Activated naive CD4-positive, alpha-beta T cell treated with anti-CD3 and anti-CD28 coated beads for 36 hours (primary cell): ENCODE measurements around the gene RNF217. TPM values are rescaled to one million over a fixed set of nuclear protein-coding genes. Genes with fewer than 3 reads are reported as not detected.

Experiments used
- CTCF ChIA-PET: fragments of 350-600 bp; sonication (Branson Sonifier 250); formaldehyde crosslinking; loops from one replicate; lab custom pipeline; 2021; ENCODE audit warnings: antibody characterized with exemption; lab: Charles Lee
- DNase-seq: peaks from one replicate; pipeline ENCODE4 v3.0.0-alpha.2; 2020
- H3K27ac Mint-ChIP-seq: one replicate; pipeline ENCODE4 v1.8.0; 2021; ENCODE audit warnings: mild to moderate bottlenecking, mixed read lengths
- H3K27me3 Mint-ChIP-seq: one replicate; pipeline ENCODE4 v1.8.0; 2021; ENCODE audit warnings: low read depth, mixed read lengths
- H3K36me3 Mint-ChIP-seq: one replicate; pipeline ENCODE4 v1.8.0; 2021; ENCODE audit warnings: low read depth, mixed read lengths
- H3K4me1 Mint-ChIP-seq: one replicate; pipeline ENCODE4 v1.8.0; 2021; ENCODE audit warnings: low read depth, mixed read lengths
- H3K4me3 Mint-ChIP-seq: one replicate; pipeline ENCODE4 v1.8.0; 2021; ENCODE audit warnings: mild to moderate bottlenecking, moderate library complexity, mixed read lengths
- H3K9me3 Mint-ChIP-seq: one replicate; pipeline ENCODE4 v1.8.0; 2021; ENCODE audit warnings: mixed read lengths
- intact Hi-C: fragments of 100-400 bp; cut with micrococcal nuclease; formaldehyde crosslinking; loops from one replicate; pipeline ENCODE4 v1.15.1; 2023
- total RNA-seq, 2 experiments: library from RNA; stranded (reverse); gene quantifications; one replicate each; pipeline ENCODE4 v1.2.3, GENCODE V29; 2021

Gene RNF217
- total RNA-seq, 2 experiments from 2014 or later, result 1.8 to 2.4 TPM

DNA sequence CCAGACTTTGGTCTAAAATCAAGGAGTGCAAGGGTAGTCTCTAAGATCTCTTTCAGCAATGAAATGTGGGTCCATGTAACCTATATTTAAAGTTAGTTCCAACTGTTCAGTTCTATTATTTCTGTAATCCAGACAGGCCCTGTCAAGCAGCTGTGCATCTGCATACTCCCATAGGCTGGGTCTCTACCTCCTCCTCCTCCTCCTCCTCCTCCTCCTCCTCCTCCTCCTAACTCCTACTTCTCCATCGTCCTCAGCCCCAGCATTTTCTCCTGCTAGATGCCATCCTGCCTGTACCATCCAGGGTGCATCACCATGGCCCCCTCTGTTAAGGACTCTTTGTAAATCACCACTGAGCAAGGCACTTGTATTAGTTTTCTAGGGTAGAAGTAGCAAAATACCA is 138.9 kb downstream of the RNF217 start:
- intact Hi-C loops, result no loop called here
- H3K9me3 Mint-ChIP-seq, result no peaks in the 10 kb centered on the region
- CTCF ChIA-PET, result interaction anchor here (0.8 kb wide), 1 partner anchor 10 kb away, joined by 4 read pairs; no protein-coding TSS in a partner anchor
- no peak for DNase-seq
- peaks cover 6% of the 10 kb centered on the region for H3K27me3 Mint-ChIP-seq
- H3K36me3 Mint-ChIP-seq, result no peaks in the 10 kb centered on the region
- H3K4me1 Mint-ChIP-seq, result peaks cover 10% of the 10 kb centered on the region
- H3K27ac Mint-ChIP-seq, result no peak overlapping the region
- no peak overlapping the region for H3K4me3 Mint-ChIP-seq

- H3K36me3 Mint-ChIP-seq, result no peaks in the 10 kb centered on the region
- peaks cover 5% of the 10 kb centered on the region for H3K27me3 Mint-ChIP-seq
- intact Hi-C loops, result no loop called here
- H3K9me3 Mint-ChIP-seq, result no peaks in the 10 kb centered on the region
- H3K27ac Mint-ChIP-seq, result no peak overlapping the region
- H3K4me3 Mint-ChIP-seq, result no peak overlapping the region
- CTCF ChIA-PET, result no interaction called here
- no peak for DNase-seq
- peaks cover 10% of the 10 kb centered on the region for H3K4me1 Mint-ChIP-seq
Observed at GRCh38 chr6:125101631-125102030, 139.4 kb downstream of the RNF217 start.

DNA sequence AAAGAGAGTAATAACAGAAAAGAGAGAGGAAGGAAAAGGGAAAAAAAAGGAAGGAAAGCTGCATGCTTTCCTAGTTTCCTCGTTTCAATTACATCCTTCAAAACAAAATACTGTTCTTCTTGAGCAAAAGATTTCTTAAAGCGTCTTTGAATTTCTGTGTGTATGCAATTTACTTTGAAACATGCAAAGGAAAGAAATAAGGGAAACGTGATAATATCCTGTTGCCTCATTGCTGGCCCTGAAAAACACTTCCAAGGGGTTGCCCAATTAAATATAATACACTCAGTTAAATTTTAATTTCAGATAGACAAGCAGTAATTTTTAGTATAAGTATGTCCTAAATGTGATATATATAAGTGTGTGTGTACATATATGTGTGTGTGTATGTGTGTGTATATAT is 140.2 kb downstream of the RNF217 start:
- intact Hi-C loops, result no loop called here
- no peak overlapping the region for H3K27ac Mint-ChIP-seq
- no peak for DNase-seq
- H3K27me3 Mint-ChIP-seq, result peaks cover 2% of the 10 kb centered on the region
- H3K36me3 Mint-ChIP-seq, result no peaks in the 10 kb centered on the region
- CTCF ChIA-PET, result no interaction called here
- H3K9me3 Mint-ChIP-seq, result no peaks in the 10 kb centered on the region
- no peak overlapping the region for H3K4me3 Mint-ChIP-seq
- peaks cover 10% of the 10 kb centered on the region for H3K4me1 Mint-ChIP-seq

DNA sequence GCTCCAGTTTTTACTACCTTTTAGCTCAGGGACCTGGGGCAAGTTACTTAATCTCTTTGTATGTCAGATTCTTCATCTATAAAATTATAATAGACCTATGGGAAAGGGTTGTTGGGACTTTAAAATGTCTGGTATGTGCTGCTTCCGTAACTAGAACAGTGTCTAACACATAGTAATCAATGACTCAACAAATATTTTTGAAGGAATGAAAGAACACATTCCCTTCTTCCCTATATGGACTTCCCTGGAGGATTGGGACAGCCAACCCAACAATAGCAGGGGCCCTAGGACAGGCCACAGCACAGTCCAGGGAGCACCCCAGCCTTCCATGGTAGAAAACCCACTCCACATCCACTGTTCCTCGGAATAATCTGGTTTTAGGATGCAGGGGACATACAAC is 140.7 kb downstream of the RNF217 start:
- no peaks in the 10 kb centered on the region for H3K36me3 Mint-ChIP-seq
- no peaks in the 10 kb centered on the region for H3K9me3 Mint-ChIP-seq
- H3K27me3 Mint-ChIP-seq, result peaks cover 2% of the 10 kb centered on the region
- CTCF ChIA-PET, result no interaction called here
- no peak overlapping the region for H3K4me3 Mint-ChIP-seq
- intact Hi-C loops, result no loop called here
- no peak for DNase-seq
- H3K27ac Mint-ChIP-seq, result no peak overlapping the region
- peaks cover 10% of the 10 kb centered on the region for H3K4me1 Mint-ChIP-seq

- no peak overlapping the region for H3K4me3 Mint-ChIP-seq
- CTCF ChIA-PET, result no interaction called here
Observed at GRCh38 chr6:125104425-125104824, 142.2 kb downstream of the RNF217 start.

GRCh38 chr6:125107048-125107447 is 144.8 kb downstream of the RNF217 start:
- H3K4me3 Mint-ChIP-seq, result no peak overlapping the region
- intact Hi-C loops, result no loop called here

More at GRCh38 chr6:125104425-125104824, 142.2 kb downstream of the RNF217 start:
- Mint-ChIP-seq H3K27me3 (no peaks in the 10 kb centered on the region), H3K27ac (no peak overlapping the region), H3K9me3 (peaks cover 5% of the 10 kb centered on the region), H3K4me1 (peaks cover 8% of the 10 kb centered on the region), H3K36me3 (no peaks in the 10 kb centered on the region)
- no peak for DNase-seq
- intact Hi-C loops, result no loop called here

GRCh38 chr6:125107896-125108295 is 145.7 kb downstream of the RNF217 start:
- H3K9me3 Mint-ChIP-seq, result peaks cover 30% of the 10 kb centered on the region
- no peaks in the 10 kb centered on the region for H3K27me3 Mint-ChIP-seq
- H3K36me3 Mint-ChIP-seq, result peaks cover 12% of the 10 kb centered on the region
- no peak overlapping the region for H3K4me3 Mint-ChIP-seq
- DNase-seq, result no peak
- CTCF ChIA-PET, result no interaction called here
- intact Hi-C loops, result no loop called here
- H3K27ac Mint-ChIP-seq, result no peak overlapping the region
- no peaks in the 10 kb centered on the region for H3K4me1 Mint-ChIP-seq

More at GRCh38 chr6:125107048-125107447, 144.8 kb downstream of the RNF217 start:
- no peak for DNase-seq
- Mint-ChIP-seq H3K27me3 (no peaks in the 10 kb centered on the region), H3K36me3 (peaks cover 10% of the 10 kb centered on the region), H3K9me3 (peaks cover 25% of the 10 kb centered on the region), H3K27ac (no peak overlapping the region), H3K4me1 (no peaks in the 10 kb centered on the region)
- CTCF ChIA-PET, result no interaction called here

DNA sequence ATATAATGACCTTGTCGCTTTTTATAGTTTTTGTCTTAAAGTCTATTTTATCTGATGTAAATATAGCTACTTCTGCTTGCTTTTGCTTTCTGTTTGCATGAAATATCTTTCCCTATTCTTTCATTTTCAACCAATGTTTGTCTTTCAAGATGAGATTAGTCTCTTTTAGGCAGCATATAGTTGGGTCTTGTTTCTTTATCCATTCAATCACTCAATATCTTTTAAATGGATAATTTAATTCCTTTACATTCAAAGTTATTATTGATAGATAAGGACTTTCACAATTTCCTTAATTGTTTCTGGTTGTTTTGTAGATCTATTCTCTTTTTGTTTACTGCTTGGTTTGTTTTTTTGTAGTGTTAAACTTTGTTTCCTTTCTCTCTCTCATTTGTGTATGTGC is 147.8 kb downstream of the RNF217 start:
- CTCF ChIA-PET, result no interaction called here
- DNase-seq, result no peak
- H3K9me3 Mint-ChIP-seq, result peaks cover 30% of the 10 kb centered on the region
- no peaks in the 10 kb centered on the region for H3K4me1 Mint-ChIP-seq
- H3K4me3 Mint-ChIP-seq, result no peak overlapping the region
- no peaks in the 10 kb centered on the region for H3K27me3 Mint-ChIP-seq
- H3K27ac Mint-ChIP-seq, result no peak overlapping the region
- intact Hi-C loops, result loop anchor here (5.0 kb wide), 1 partner anchor 148 kb away; the partner anchor contains the start of gene RNF217
- peaks cover 12% of the 10 kb centered on the region for H3K36me3 Mint-ChIP-seq

DNA sequence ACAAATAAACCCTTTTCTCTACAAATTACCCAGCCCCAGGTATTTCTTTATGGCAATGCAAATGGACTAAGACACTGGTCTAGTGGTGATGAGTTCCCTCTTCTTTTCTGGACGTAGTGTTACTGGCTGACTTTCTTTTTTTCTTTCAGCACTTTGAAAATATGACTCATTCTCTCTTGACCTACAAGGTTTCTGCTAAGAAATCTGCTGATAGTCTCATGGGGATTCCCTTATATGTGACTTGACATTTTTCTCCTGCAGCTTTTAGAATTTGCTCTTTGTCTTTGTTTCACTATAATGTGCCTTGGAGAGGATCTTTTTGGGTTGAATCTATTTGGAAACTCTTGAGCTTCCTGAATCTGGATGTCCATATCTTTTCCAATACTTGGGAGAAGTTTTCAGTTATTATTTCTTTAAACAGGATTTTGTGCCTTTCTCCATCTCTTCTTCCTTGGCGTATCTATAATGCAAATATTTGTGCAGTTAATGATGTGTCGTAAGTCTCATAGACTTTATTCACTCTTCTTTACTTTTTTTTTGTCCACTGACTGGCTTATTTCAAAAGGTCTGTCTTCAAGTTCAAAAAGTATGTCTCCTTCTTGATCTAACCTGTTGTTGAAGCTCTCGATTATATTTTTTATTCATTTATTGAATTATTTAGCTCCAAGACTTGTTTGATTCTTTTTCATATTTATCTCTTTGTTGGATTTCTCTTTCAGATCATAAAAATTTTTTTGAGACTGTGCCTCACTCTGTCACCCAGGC is 149.2 kb downstream of the RNF217 start:
- no peak for DNase-seq
- no peak overlapping the region for H3K4me3 Mint-ChIP-seq
- H3K27ac Mint-ChIP-seq, result no peak overlapping the region
- H3K36me3 Mint-ChIP-seq, result peaks cover 12% of the 10 kb centered on the region
- no peaks in the 10 kb centered on the region for H3K4me1 Mint-ChIP-seq
- intact Hi-C loops, result loop anchor here (5.0 kb wide), 1 partner anchor 149 kb away; the partner anchor contains the start of gene RNF217
- no peaks in the 10 kb centered on the region for H3K27me3 Mint-ChIP-seq
- CTCF ChIA-PET, result interaction anchor here (0.6 to 4.2 kb wide), 3 partner anchors 11 to 245 kb away, joined by 4 to 82 read pairs (median 4); no protein-coding TSS in a partner anchor
- peaks cover 30% of the 10 kb centered on the region for H3K9me3 Mint-ChIP-seq

DNA sequence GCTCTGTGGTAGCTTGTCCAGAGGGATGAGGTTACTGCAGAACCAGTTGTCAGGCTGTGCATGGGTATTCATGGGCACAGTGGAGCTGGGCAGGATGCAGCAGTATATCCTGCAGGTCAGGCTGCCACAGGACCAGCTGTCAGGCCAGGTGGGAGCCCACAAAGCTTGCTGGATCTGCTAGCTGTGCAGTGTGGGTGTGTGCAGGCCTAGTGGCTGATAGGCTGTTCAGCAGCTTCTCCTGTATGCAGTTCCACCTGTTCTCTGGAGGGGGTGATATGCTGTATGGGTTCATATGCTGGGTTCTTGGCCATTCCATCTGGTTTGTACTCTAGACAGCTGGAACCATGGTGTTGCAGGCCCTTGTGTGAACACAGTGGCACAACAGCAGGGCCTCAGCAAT is 150.7 kb downstream of the RNF217 start:
- H3K27me3 Mint-ChIP-seq, result no peaks in the 10 kb centered on the region
- H3K36me3 Mint-ChIP-seq, result peaks cover 12% of the 10 kb centered on the region
- H3K4me1 Mint-ChIP-seq, result no peaks in the 10 kb centered on the region
- peaks cover 30% of the 10 kb centered on the region for H3K9me3 Mint-ChIP-seq
- CTCF ChIA-PET, result interaction anchor here (0.9 to 4.2 kb wide), 8 partner anchors 12 to 256 kb away, joined by 3 to 82 read pairs (median 4); no protein-coding TSS in a partner anchor
- H3K4me3 Mint-ChIP-seq, result no peak overlapping the region
- no peak overlapping the region for H3K27ac Mint-ChIP-seq
- no peak for DNase-seq
- intact Hi-C loops, result loop anchor here (5.0 kb wide), 1 partner anchor 151 kb away; the partner anchor contains the start of gene RNF217

- Mint-ChIP-seq H3K27me3 (no peaks in the 10 kb centered on the region), H3K9me3 (peaks cover 25% of the 10 kb centered on the region), H3K36me3 (peaks cover 12% of the 10 kb centered on the region), H3K4me3 (no peak overlapping the region), H3K4me1 (no peaks in the 10 kb centered on the region), H3K27ac (no peak overlapping the region)
- peak; percentile 76 for DNase-seq
- intact Hi-C loops, result loop anchor here (1.0 to 5.0 kb wide), 3 partner anchors 152 to 1312 kb away; partner anchors contain the start of gene RNF217
- CTCF ChIA-PET, result interaction anchor here (0.6 to 4.2 kb wide), 22 partner anchors 9 to 563 kb away, joined by 3 to 82 read pairs (median 3); partner anchors contain the start of gene TPD52L1
Observed at GRCh38 chr6:125114248-125114858, 152.1 kb downstream of the RNF217 start.

GRCh38 chr6:125116170-125116569 is 153.9 kb downstream of the RNF217 start:
- CTCF ChIA-PET, result interaction anchor here (0.5 to 1.7 kb wide), 4 partner anchors 15 to 245 kb away, joined by 3 to 14 read pairs (median 3); partner anchors contain the start of gene TPD52L1
- Mint-ChIP-seq H3K27ac (no peak overlapping the region), H3K36me3 (peaks cover 7% of the 10 kb centered on the region), H3K4me3 (no peak overlapping the region), H3K9me3 (peaks cover 10% of the 10 kb centered on the region), H3K27me3 (no peaks in the 10 kb centered on the region), H3K4me1 (no peaks in the 10 kb centered on the region)
- no peak for DNase-seq
- intact Hi-C loops, result no loop called here
